IPS-15b (cell line): ENCODE results near the gene UBASH3B.

Source experiments
- H3K27me3 ChIP-seq: one replicate; pipeline ENCODE4 v1.6.1; 2013; ENCODE audit warnings: low read length; ENCODE audit not compliant: control insufficient read depth, insufficient read depth
- H3K36me3 ChIP-seq: one replicate; pipeline ENCODE4 v1.6.1; 2013; ENCODE audit warnings: low read length; ENCODE audit not compliant: control insufficient read depth, insufficient read depth
- H3K4me1 ChIP-seq: one replicate; pipeline ENCODE4 v1.6.1; 2013; ENCODE audit warnings: mild to moderate bottlenecking, low read length; ENCODE audit not compliant: control insufficient read depth, insufficient read depth
- H3K4me3 ChIP-seq: one replicate; pipeline ENCODE4 v1.5.1; 2013; ENCODE audit warnings: low read depth, low read length
- H3K9ac ChIP-seq: one replicate; pipeline ENCODE4 v1.6.1; 2013; ENCODE audit warnings: low read depth, mild to moderate bottlenecking, low read length
- H3K9me3 ChIP-seq: one replicate; pipeline ENCODE4 v1.6.1; 2013; ENCODE audit warnings: mild to moderate bottlenecking, low read length; ENCODE audit not compliant: control insufficient read depth, insufficient read depth

The UBASH3B gene

GRCh38 chr11:122666743-122667142 lies 11.2 kb downstream of the UBASH3B start:
- no peaks in the 10 kb centered on the region for H3K27me3 ChIP-seq
- no peak overlapping the region for H3K9ac ChIP-seq
- no peaks in the 10 kb centered on the region for H3K9me3 ChIP-seq
- no peak overlapping the region for H3K4me3 ChIP-seq
- no peaks in the 10 kb centered on the region for H3K36me3 ChIP-seq
- no peaks in the 10 kb centered on the region for H3K4me1 ChIP-seq

GRCh38 chr11:122668562-122669090 lies 13.1 kb downstream of the UBASH3B start:
- H3K27me3 ChIP-seq = no peaks in the 10 kb centered on the region
- H3K4me3 ChIP-seq = no peak overlapping the region
- no peaks in the 10 kb centered on the region for H3K4me1 ChIP-seq
- H3K36me3 ChIP-seq = no peaks in the 10 kb centered on the region
- H3K9ac ChIP-seq = no peak overlapping the region
- H3K9me3 ChIP-seq = no peaks in the 10 kb centered on the region

GRCh38 chr11:122670131-122670530 lies 14.6 kb downstream of the UBASH3B start:
- H3K9ac ChIP-seq = no peak overlapping the region
- H3K36me3 ChIP-seq = no peaks in the 10 kb centered on the region
- no peaks in the 10 kb centered on the region for H3K27me3 ChIP-seq
- H3K9me3 ChIP-seq = no peaks in the 10 kb centered on the region
- H3K4me1 ChIP-seq = no peaks in the 10 kb centered on the region
- H3K4me3 ChIP-seq = no peak overlapping the region

GRCh38 chr11:122671400-122671891 lies 15.9 kb downstream of the UBASH3B start:
- H3K27me3 ChIP-seq = no peaks in the 10 kb centered on the region
- H3K9ac ChIP-seq = no peak overlapping the region
- H3K36me3 ChIP-seq = no peaks in the 10 kb centered on the region
- H3K4me3 ChIP-seq = no peak overlapping the region
- H3K9me3 ChIP-seq = no peaks in the 10 kb centered on the region
- no peaks in the 10 kb centered on the region for H3K4me1 ChIP-seq

GRCh38 chr11:122672892-122673291 lies 17.4 kb downstream of the UBASH3B start:
- Histone ChIP-seq H3K4me1 (no peaks in the 10 kb centered on the region), H3K36me3 (no peaks in the 10 kb centered on the region), H3K27me3 (no peaks in the 10 kb centered on the region), H3K4me3 (no peak overlapping the region), H3K9ac (no peak overlapping the region), H3K9me3 (no peaks in the 10 kb centered on the region)

GRCh38 chr11:122673701-122674100 lies 18.2 kb downstream of the UBASH3B start:
- Histone ChIP-seq H3K9ac (no peak overlapping the region), H3K4me1 (no peaks in the 10 kb centered on the region), H3K36me3 (no peaks in the 10 kb centered on the region), H3K4me3 (no peak overlapping the region), H3K27me3 (no peaks in the 10 kb centered on the region), H3K9me3 (no peaks in the 10 kb centered on the region)

- no peaks in the 10 kb centered on the region for H3K36me3 ChIP-seq
- H3K27me3 ChIP-seq = no peaks in the 10 kb centered on the region
- no peaks in the 10 kb centered on the region for H3K4me1 ChIP-seq
- no peaks in the 10 kb centered on the region for H3K9me3 ChIP-seq
- no peak overlapping the region for H3K4me3 ChIP-seq
- no peak overlapping the region for H3K9ac ChIP-seq
Measured at GRCh38 chr11:122676638-122677037, 21.1 kb downstream of the UBASH3B start.

- H3K4me3 ChIP-seq = no peak overlapping the region
- no peaks in the 10 kb centered on the region for H3K36me3 ChIP-seq
- H3K9ac ChIP-seq = no peak overlapping the region
- H3K27me3 ChIP-seq = no peaks in the 10 kb centered on the region
- no peaks in the 10 kb centered on the region for H3K4me1 ChIP-seq
- no peaks in the 10 kb centered on the region for H3K9me3 ChIP-seq
Measured at GRCh38 chr11:122677256-122677655, 21.7 kb downstream of the UBASH3B start.

GRCh38 chr11:122678406-122678805 lies 22.9 kb downstream of the UBASH3B start:
- no peaks in the 10 kb centered on the region for H3K27me3 ChIP-seq
- H3K4me1 ChIP-seq = no peaks in the 10 kb centered on the region
- H3K4me3 ChIP-seq = no peak overlapping the region
- no peak overlapping the region for H3K9ac ChIP-seq
- no peaks in the 10 kb centered on the region for H3K36me3 ChIP-seq
- H3K9me3 ChIP-seq = no peaks in the 10 kb centered on the region

- H3K9me3 ChIP-seq = no peaks in the 10 kb centered on the region
- H3K27me3 ChIP-seq = no peaks in the 10 kb centered on the region
- H3K4me1 ChIP-seq = no peaks in the 10 kb centered on the region
- H3K4me3 ChIP-seq = no peak overlapping the region
- no peak overlapping the region for H3K9ac ChIP-seq
- H3K36me3 ChIP-seq = no peaks in the 10 kb centered on the region
Measured at GRCh38 chr11:122679466-122679865, 23.9 kb downstream of the UBASH3B start.

GRCh38 chr11:122681070-122681469 lies 25.5 kb downstream of the UBASH3B start:
- Histone ChIP-seq H3K36me3 (no peaks in the 10 kb centered on the region), H3K9ac (no peak overlapping the region), H3K4me1 (no peaks in the 10 kb centered on the region)

GRCh38 chr11:122681735-122682134 lies 26.2 kb downstream of the UBASH3B start:
- no peaks in the 10 kb centered on the region for H3K4me1 ChIP-seq
- H3K9ac ChIP-seq = no peak overlapping the region
- H3K27me3 ChIP-seq = no peaks in the 10 kb centered on the region
- no peaks in the 10 kb centered on the region for H3K36me3 ChIP-seq
- no peak overlapping the region for H3K4me3 ChIP-seq
- no peaks in the 10 kb centered on the region for H3K9me3 ChIP-seq

More at GRCh38 chr11:122681070-122681469, 25.5 kb downstream of the UBASH3B start:
- H3K9me3 ChIP-seq = no peaks in the 10 kb centered on the region
- no peaks in the 10 kb centered on the region for H3K27me3 ChIP-seq
- H3K4me3 ChIP-seq = no peak overlapping the region
